NCI-H524 treated with DMSO at 0.1 percent for 48 hours (cell line): ENCODE data around the gene OLFM1.

ENCODE experiments used
- DNase-seq: peaks from one replicate; lab custom pipeline; 2025; lab: John Stamatoyannopoulos, UW

OLFM1 gene

DNA sequence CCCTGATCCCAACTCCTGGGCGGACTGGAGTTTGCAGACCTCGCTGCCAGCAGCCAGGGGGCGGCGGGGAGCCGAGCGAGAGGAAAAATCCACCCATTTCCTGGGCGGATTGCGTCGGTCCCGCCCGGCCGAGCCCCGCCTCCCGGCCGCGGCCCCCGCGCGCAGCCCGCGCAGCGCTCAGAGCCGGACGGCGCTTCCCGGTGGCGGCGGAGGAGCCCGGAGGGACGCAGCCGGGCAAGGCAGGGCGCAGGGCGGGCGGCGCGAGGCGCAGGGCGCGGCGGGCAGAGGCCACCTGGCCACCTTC lies at the start of gene OLFM1:
OLFM1 (plus strand) TSS at position 180 of the 304 bp plus-strand sequence. CDS start 322 bp downstream, outside the sequence.
- no peak for DNase-seq

DNA sequence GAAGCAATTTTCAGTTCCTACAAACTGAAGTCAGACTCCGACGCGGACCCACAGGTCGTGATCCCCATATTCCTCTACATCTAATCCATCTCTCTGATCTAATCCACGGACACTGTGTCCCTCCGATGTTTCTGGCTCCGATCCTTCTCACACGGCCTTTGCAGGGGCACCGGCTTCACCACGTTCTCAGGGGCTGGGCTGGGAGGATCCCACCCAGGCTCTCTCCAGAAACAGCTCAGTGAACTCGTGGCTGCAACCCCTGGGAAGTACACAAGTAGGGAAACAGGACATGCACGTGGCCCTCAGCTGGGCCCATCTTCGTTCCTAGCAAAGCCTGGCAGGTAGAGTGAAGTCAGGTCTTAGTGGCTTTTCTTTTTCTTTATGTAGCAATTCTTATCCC lies 49.1 kb upstream of the OLFM1 start:
- no peak for DNase-seq

DNA sequence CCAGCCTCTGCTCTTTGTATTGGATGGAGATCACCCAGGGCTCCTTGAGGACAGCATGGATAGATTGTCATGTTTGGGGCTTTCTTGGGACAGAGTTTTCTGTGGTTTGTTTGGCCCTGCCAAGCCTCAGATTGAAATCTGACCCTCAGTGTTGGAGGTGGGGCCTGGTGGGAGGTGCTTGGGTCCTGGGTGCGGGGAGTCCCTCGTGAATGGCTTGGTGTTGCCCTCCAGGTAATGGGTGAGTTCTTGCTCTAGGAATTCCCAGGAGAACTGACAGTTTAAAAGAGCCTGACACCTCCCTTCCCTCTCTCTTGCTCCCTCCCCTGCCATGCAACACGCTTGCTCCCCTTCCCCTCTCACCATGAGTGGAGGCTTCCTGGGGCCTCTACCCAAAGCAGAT lies 48.6 kb upstream of the OLFM1 start:
- no peak for DNase-seq

DNA sequence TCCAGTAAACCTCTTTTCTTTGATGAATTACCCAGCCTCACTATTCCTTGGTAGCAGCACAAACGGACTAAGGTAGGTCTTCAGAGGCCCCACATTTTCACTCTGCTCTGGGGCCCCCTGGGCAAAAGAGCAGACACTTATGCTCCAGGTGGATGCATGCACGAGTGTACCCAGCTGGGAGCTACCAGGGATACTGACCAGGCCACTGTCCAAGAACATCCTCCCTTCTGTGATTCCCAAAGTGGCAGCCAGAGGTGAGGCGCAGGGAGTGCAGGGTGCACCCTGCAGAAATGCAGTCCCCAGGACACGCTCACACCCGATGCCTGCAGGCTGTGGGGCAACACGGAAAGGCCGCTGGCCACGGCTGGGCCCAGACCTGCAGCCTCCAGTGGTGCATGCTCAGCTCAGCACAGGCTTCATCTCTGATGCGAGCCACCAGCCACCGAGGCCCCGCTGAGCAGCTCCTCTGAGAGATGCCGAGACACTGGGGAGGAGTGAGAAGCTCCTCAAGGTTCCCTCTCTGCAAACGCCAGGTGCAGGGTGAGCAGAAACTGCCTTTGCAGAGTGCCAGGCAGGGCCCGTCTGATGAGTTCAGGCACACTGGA lies 48.1 kb upstream of the OLFM1 start:
- DNase-seq, result no peak

DNA sequence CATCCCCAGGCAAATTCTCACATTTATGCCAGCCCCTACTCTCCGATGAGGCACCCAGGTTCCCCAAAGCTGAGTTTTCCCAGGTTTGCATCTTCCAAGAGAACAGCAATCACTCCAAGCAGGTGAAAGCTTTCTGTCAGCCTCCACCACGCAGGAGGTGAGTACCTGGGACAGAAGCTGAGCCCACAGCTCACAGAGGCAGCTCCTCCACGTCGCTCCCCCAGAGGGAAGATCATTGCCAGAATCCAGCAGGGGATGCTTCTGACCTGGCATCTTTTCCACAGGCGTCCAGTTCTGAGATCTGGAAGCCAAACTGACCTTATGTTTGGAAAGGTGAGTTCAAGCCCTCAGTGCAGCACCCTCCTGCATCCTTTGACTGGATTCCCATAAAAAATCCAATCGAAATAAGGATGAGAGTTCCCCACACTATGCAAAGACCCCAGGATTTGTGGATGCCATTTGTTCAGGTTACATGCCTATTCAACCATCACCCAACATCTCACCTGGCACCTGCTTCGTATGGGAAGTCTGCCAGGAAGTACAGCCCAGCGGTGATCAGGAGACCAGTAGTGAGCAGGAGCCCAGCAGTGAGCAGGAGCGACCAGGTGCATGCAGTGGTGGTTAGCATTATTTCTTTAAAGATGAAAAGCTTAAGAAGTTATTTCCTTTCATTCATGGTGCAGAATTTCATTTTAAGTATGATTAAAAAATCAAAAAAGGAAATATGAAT lies 47.4 kb upstream of the OLFM1 start:
- DNase-seq, result no peak

DNA sequence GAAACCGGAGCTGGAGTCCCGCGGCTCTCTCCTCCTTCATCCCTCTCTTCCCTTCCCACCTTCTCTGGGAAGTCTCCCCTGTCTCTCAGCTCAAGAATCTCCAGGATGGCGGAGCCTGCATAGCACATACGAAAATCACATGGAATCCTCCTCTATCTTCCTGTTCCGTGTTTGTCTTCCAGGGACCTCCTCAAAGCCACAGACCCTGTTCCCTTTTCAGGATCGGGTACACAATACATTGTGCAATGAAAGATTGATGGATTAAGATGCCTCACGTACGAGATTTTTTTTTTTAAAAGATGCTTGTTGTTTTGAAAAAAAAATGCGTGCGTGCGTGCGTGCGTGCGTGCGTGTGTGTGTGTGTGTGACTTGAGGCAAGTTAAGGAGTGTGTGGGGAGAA lies 46.6 kb upstream of the OLFM1 start:
- no peak for DNase-seq

DNA sequence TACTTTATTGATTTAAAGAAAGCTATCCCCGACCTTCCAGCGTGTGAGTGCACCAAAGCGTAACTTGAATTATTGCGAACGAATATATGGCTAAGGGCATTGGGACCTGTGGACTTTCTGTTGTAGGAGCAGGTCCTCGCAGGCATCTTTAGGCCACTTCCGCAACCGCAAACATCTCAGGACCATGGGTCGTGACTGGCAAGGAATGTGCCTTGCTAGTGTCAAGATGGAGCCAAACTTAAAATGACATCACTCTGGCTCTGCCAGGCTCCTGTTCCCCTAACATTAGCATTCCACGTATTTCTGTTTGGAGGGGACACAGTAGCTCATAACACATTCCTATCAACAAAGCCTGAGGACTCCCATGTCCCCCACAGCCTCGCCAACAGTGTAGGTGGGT lies 44.1 kb upstream of the OLFM1 start:
- DNase-seq, result no peak

DNA sequence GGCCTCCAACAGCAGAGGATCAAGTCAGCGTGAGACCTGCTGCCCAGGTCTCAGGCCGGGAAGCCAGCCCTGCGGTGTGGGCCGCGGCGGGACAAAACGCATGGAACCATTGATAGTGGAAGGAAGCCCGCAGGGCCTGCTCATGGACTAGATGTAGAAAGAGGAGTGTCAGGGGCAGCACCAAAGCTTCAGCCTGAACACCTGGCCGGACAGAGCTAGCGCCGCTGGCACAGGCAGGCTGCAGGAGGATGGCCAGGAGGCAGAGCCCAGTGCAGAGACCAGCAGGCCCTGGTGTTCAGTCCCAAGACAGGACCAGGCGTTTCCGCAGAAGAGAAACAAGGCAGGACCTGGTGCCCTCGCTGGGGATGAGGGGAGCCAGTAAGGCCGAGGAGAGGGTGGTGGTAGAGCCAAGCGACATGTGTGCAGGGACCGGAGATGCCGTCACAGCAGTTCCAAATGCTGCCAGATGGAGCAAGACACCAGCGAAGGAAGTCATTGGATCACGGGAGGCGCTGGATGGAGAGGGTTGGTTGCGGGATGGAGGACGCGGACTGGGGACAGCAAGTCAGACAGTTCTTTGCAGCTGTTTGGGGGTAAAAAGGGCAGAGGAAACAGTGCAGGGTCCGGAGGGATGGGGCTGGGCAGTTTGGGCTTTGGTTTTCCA lies 42.1 kb upstream of the OLFM1 start:
- no peak for DNase-seq

DNA sequence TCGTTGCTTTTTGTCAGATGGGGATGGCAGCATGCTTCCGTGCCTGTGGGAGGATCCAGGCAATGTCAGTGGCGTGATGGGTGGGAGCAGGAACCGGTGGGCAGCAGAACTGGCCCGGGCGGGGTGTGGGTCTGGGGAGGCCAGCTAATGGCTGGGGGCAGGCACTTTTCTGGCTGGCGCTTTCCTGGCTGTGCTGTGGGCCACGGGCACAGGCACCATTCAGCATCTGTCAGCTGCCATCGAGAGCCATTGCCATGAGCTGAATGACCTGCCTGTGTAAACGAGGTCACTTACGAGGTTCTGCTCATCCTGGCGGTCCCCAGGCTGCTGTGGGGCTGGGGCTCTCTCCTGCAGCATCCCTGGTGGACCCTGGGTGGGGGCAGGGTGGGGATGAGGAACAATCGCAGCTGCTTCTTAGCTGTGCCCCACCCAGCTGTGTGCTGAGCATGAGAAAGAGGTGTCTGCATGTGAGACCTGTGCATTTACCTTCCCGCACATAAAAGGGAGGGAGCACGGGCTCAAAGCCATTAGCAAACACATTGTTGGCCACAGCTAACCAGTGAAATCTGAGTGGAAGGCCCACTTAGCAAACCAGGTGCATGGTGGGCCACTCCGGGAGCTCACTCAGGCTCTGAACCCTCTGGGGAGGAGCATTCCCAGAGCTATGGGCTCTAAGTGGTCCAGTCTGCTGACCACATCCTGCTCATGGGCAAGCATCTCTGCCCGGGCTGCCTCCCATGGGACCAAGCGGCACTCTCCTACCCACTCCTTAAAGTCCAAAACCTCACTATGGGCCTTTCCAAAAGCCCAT lies 41.3 kb upstream of the OLFM1 start:
- no peak for DNase-seq

DNA sequence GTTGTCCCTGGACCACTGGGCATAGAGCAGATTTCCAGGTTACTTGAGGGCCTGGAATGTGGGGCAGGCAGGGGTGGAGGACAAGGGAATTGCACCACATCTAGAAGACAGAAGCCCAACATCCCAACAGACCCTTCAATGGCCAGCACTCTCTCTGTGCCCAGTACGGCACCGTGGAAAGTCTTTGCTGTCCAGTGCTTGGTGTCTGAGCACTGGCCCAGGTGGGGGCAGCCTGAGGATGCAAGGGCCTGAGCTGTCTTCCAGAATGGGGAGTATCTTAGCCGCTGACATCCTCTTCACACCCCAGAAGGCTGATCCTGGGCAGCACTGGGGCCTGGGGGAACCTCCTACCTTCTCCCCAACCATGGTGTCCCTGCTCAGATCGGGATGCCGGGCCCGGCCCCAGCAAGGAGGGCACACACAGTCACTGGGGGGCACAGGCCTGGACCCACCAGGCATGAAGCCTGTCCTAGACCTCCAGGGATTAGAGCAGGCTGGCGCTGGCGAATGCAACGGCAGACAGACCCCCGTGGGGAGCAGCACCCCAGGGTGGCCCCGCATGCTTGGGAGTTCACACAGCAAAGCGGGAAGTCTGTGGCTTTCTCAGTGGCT lies 40.6 kb upstream of the OLFM1 start:
- DNase-seq, result no peak

DNA sequence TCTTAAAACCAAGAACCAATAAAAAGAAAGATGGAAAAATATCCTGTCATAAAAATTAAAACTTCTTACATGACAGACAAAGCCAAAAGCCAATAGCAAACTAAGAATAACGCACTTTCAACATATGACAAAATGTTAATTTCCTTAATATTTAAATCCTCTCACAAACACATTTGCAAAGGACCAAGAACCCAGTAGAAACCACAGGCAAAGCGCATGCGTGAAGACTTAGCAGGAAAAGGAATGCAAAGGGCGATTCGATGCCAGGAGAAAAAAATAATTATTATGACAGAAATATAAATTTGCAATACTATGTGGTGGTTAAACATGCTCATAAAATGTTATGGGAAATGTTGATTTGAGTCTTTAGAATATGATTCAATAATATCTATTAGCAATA lies 39.9 kb upstream of the OLFM1 start:
- no peak for DNase-seq

DNA sequence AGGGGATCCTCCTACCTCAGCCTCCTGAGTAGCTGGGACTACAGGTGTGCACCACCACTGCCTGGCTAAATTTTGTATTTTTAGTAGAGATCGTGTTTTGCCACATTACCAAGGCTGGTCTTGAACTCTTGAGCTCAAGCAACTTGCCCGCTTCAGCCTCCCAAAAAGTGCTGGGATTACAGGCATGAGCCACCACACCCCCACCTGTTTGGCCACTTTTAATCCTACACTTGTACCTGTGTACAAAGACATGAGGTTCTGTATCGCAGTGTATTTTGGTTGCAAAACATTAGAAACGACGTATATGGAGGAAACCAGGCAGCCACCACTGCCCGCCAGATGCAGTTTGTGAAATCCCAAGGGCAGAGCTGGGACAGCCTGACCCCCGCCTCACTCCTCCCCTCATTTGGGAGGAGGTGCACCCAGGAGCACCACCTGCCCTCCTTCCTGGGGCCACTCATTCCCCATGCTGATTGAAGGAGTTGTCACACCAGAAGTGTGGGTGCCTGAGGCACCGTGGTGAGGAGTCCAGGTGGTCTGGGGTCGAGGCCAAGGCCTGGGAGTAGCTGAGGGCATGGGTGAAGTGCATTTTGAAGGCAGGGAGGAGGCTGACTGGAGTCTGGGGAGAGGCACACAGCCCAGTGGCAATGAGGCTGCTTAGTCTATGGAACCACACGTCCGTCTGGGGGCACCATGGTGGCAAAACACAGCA lies 39.3 kb upstream of the OLFM1 start:
- no peak for DNase-seq

DNA sequence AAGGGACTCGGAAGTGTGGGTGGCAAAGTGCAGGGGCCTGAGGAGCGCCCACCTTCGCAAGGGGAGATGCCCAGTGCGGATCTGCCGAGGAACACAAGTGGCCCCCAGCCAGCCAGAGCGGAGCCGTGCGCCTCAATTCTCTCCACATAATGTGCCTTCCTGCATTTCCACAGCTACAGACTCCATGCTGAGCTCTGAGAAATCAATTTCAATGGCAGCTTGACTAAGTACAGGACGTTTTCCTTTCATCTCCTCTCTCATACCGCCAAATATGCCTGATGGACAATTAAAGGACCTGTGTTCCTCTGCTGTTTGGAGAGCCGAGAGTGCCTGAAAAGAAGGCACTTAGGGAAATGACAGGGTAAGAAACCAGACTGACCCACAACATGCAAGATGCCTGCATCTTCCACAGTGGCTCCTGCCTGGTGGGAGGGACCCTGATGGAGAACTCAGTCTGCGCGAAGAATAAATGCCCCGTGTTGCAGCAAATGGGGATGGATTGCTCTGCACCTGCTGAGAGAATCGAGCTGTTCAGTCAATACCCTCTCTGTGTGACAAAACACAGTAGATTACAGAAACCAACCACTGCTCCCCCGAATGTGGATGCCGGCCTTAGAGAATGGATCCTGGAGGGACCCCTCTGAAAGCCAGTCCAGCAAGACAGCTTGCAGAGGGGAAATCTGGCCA lies 38.6 kb upstream of the OLFM1 start:
- DNase-seq, result no peak

DNA sequence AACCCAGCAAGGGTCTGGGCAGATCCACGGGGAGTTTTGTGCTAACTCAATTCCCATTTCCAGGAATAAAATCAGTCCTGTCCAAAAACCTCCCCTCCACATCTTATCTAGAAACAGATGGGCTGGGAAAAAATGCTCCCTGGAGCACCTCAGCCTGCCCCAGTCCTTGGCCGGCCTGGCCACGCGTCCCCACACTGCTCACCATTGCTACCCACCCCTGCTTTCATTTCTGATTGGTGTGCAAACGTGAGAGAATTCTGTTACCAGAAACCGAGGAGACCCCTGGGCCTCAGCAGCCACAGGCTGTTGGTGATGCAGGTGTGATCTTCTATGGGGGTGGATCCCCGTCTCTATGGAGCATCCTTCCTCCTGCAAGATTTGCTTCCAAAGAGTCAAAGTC lies 38.0 kb upstream of the OLFM1 start:
- DNase-seq, result no peak

DNA sequence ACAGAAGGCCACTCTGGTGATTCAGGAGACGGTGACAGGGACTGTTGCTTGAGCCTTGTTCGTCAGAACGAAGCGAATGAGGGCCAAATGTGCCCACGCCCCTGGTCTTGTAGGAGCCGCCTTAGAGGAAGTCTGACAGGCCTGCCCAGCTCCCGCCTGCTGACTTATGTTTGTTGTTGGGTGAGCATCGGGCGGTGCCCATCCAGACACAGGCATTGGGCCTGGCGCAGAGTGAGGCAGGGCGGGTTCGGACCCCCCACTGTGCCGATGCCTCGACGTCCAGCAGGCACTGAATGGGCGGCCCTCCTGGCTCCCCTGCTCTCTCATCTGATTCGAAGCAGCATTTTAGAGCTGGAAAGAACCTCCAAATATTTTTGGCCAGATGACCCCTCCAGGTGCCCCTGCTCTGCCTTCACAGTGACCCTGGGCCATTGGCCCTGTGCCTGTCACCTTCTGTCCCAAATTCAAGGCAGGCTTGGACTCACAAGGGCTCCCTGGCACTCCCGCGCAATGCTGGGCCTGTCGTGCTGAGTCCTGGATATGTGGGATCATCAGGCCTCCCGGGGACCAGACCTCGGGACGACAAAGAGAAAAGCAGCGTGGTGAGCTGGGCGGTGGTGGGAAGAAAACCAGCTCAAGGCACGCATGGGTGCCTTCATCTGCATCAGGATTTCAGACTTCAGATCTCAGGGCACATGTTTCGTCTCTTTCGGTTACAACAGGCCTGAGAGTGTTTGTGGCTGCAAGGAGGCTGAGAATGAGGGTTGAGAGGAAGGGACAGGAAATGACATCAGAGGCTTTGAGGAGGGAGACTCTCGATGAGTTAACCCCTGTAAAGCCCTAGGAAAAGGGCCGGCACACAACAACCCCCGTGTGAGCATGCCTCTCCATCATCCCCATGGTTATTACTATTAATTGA lies 37.1 kb upstream of the OLFM1 start:
- DNase-seq, result no peak

DNA sequence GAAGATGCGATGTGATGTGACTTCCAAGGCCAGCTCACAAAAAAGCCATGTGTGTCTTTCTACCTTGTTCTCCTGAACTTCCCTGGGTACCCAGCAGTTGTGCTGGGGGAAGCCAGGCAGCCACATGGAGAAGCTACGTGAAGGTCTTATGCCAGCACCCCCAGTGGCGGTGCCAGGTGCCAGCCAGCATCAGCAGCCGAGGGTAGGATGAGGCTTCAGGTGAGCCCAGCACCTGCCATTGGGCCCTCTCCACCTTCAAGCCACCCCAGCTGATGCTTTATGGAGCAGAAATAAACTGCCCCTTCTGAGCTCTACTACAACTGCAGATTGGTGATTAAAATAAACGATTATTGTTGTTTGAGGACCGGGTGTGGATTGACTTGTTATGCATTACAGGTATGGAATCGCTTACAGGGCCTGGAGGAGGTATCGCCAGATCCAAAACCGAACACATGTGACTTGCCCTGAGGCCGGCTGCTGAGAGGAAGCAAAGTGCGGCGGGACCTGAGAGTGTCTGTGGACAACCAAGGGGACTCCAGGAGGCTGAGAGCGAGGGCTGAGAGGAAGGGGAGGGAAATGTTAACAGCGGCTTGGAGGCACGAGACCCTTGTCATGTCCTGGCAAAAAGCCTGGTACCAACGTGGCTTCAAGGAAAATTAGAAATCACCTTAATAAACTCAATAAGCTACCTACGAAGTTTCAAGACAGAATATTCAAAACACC lies 36.0 kb upstream of the OLFM1 start:
- no peak for DNase-seq

DNA sequence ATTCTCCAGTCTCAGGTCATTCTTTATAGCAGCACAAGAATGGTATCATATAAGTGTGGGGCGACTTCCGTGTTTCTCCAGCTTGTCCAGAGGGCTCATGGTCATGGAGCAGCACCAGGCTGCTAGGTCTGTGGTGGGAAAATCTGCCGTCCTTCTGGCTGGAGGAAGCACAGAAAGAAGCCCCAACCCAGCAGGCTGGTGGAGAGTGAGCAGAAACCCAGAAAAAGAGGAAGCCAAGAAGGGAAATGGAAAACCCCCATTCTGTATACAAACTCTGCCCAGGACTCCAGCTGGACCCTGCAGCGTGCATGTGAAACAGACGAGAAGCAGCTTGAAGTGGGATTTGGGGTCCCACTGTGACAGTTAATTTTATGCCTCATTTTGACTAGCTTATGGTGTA lies 34.3 kb upstream of the OLFM1 start:
- no peak for DNase-seq

DNA sequence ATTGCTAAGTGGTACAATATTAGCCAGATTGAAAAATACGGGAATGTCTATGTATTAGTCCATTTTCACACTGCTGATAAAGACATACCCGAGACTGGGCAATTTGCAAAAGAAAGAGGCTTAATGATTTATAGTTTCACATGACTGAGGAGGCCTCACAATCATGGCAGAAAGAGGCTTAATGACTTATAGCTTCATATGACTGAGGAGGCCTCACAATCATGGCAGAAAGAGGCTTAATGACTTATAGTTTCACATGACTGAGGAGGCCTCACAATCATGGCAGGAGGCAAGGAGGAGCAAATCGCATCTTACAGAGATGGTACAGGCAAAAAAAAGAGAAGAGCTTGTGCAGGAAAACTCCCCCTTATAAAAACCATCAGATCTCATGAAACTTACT lies 32.3 kb upstream of the OLFM1 start:
- DNase-seq, result no peak

DNA sequence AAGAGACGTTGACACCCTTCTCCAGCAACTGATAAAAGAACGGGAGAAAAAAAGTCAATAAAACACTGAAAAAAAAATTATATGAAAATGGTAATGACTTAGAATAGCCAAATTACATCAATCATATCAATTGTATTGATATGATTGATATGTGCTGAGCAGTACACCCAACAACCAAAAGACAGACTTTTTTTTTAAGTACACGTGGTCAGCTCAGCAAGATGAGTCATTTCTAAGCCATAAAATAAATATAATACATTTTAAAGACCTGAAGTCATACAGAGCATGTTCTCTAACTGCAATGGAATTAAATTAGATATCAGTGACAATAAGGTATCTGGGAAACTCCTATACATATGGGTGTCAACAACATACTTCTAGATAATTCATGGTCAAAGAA lies 30.9 kb upstream of the OLFM1 start:
- no peak for DNase-seq
